Cortex of kidney (tissue), 1 donor: Measurements from ENCODE around the gene CD96.

Experiments
- DNase-seq: peaks from one replicate; lab custom pipeline; 2025; lab: John Stamatoyannopoulos, UW

Gene CD96

DNA sequence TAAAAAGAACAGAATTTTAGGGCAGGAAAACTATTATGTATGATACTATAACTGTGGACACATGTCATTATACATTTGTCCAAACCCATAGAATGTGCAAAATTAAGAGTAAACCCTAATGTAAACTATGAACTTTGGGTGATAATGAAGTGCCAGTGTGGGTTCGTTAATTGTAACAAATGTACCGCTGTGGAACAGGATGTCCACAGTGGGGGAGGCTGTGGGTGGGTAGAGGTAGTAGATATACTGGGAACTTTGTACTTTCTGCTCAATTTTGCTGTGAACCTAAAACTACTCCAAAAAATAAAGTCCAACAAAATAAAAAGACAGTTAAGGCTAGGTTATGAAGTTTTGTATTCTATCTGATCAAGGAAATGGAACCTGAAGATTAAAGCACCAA, 24.8 kb downstream of the CD96 start:
- DNase-seq: no peak

GRCh38 chr3:111568355-111568754, 26.4 kb downstream of the CD96 start:
- no peak for DNase-seq

GRCh38 chr3:111568911-111569310, 26.9 kb downstream of the CD96 start:
- DNase-seq: no peak

DNA sequence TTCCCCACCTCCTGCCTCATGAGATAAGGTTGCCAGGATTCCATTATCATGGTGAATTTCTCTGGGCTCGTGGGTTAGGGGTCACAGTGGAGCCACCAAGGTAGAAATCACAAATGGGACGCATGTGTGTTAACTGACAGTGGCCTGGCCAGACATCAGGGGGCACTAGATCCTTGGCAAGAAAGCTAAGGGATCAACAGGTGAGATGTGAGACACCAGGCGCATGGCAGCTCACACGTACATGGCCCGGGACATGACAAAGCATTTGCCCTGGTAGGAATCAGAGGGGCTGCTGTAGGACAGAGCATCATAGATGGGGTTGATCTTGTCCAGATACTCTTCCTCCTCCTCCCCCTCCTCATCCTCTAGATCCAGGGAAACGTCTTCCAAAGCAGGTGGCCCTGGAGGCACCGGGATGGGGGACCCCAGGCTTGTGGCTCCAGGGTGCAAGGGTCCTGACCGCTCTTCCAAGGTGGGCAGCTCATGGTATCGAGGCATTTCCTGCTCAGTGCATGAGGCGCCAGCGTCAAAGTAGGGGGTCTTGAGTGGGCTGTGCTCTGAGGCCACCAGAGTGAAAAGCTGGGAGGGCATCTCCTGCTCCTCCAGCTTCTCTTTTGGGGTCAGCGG, 28.5 kb downstream of the CD96 start:
- DNase-seq: no peak

- no peak for DNase-seq
Observed at GRCh38 chr3:111571282-111571681, 29.3 kb downstream of the CD96 start.

- no peak for DNase-seq
Observed at GRCh38 chr3:111571907-111572460, 30.0 kb downstream of the CD96 start.

DNA sequence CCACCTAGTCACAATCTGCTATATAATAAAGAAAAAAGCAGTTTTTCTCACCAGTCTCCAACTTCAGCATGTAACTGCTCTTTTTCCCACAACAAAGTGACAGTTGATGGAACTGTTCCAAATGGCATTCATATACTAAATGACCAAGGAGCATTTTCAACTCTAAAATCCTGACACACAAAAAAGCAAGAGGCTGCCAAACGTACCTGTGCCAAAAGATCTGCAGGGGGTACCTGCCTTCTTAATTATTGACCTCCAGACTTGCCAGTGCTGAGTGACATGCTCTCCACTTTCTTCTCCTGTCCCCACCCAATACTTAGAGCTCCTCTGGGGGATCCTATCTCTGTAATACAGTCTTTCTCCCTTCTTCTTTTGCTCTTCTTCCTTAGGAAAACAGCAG, 35.1 kb downstream of the CD96 start:
- no peak for DNase-seq

DNA sequence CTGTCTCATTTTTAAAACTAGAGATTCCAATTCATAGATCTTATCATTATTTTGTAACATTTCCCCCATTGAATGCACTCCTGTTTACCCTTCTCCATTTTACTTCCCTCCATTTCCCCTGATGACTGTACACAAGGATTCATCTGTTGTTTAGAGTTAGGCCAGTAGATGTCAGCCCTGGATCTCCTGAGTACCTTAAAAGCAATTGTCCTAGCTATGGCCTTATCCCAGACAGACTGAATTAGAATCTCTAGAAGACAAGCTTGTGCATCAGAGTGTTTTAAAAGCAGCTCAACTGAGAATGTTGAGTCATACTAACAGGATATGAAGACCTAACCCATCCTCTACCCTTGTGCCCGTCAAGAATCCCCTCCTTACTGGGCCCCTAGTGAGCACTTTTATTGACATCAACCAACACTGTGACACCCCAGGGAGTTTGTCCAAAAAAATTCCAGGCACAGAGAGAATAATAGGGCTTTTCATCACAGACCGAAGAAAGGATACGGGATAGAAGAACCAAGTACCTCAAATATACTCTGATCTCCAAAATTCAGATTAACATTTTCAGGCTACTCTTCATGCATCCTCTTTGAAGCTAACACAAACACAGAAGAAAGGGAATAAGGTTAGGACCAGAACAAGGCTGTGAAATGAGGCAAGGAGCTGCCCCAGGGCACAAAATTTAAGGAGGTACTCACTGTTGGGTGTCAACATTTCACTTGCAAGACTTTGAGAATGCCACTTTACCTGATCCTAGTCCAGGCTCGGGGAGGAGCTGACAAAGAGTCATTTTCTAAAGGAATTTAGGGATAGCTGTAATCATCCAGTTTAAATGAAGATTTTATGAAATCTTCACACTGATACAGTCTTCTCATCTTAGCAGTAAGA, 36.0 kb downstream of the CD96 start:
- no peak for DNase-seq

- no peak for DNase-seq
Observed at GRCh38 chr3:111578867-111579266, 36.9 kb downstream of the CD96 start.

DNA sequence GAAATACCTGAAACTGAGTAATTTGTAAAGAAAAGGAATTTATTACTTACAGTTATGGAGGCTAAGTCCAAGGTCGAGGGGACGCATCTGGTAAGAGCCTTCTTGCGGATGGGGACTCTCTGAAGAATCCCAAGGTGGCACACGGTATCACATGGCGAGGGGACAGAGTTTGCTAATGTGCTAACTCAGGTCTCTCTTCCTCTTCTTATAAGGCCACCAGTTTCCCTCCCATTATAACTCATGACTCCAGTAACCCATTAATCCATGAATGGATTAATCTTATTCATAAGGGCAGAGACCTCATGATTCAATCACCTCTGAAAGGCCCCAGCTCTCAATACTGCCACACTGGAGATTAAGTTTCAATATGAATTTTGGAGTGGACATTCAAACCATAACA, 37.5 kb downstream of the CD96 start:
- DNase-seq: no peak

- DNase-seq: no peak
Observed at GRCh38 chr3:111581403-111582119, 39.6 kb downstream of the CD96 start.

DNA sequence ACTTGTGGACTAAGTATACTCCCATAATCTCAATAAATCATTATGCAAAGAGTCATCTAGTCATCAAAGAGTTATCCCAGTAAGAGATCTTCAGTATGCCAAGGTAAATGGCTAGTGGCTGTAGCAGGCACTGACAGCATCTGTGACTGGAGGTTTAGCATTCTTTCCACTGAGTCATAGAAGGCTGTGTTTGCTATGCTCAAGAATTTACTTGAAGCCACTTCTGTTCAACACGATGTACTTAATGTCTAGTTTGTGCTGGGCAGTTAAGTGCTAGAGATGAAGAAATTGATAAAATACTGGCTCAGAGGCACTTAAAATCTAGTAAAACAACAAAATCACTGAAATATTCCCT, 40.1 kb downstream of the CD96 start:
- no peak for DNase-seq

GRCh38 chr3:111584744-111585143, 42.7 kb downstream of the CD96 start:
- DNase-seq: no peak

- no peak for DNase-seq
Observed at GRCh38 chr3:111585217-111585616, 43.2 kb downstream of the CD96 start.

DNA sequence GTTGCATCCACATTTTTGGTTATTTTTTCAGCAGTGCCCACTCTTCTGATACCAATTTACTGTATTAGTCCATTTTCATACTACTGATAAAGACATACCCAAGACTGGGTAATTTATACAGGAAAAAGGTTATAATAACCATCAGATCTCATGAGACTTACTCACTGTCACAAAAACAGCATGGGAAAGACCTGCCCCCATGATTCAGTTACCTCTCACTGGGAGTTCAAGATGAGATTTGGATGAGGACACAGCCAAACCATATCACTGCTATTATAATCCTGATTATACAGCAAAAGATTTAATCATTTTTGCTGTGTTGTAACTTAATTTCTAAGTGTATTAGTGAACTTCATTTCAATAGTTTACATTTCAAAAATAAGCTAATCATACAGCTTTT, 46.5 kb downstream of the CD96 start:
- DNase-seq: no peak

DNA sequence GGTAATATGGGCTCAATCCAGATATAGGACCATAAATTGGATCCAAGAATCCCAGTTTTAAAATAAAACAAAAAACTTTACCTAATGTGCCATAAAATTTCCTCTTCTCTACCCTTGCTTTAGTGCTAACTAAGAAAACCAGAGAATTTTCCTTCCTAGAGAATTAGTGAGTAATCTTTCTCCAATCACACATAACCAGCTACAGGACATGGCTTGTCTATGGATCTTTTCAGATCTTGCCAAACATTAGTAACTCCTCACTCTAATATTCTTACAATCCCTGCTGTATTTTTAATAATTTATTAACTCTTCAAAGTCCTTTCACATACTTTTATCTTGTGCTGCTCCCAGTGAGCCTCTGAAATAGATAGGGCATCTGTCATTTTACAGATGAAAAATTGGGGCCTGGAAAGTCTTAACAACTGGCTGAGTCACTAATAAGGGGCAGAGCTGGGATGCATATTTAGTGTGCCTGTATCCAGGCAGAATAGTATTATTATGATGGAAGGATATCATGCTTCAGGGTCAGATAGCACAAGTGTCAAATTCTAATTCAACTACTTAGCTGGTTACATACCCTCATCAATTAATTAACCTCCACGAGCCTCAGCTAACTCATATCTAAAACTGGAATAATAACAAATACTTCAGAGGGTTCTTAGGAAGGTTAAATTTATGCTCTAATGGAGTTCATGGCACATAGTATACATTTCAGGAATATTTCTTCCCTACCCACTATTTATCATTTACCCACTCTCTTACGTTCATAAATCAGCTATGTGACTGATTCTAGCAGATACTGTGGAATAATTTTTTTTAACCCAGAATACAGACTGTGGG, 47.5 kb downstream of the CD96 start:
- DNase-seq: no peak

DNA sequence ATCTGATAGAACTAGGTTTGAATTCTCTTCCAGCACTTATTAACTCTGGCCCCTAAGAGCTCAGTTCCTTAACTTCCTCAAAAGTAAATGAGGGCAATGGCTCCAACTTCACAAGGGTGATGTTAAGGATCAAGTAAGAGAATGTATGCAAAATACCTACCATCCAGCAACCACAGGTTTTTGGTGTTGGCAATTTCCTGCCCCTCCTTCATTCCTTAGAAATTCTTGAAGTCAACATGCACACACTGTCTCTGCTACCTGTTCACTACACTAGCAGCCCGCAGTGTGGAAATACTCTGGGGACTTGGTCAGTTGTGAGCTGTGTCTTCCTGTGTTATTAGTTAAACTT, 48.1 kb downstream of the CD96 start:
- no peak for DNase-seq

GRCh38 chr3:111591555-111591954, 49.6 kb downstream of the CD96 start:
- no peak for DNase-seq

- no peak for DNase-seq
Observed at GRCh38 chr3:111592143-111592542, 50.1 kb downstream of the CD96 start.

GRCh38 chr3:111592936-111593335, 50.9 kb downstream of the CD96 start:
- no peak for DNase-seq

GRCh38 chr3:111593666-111594065, 51.7 kb downstream of the CD96 start:
- DNase-seq: no peak

DNA sequence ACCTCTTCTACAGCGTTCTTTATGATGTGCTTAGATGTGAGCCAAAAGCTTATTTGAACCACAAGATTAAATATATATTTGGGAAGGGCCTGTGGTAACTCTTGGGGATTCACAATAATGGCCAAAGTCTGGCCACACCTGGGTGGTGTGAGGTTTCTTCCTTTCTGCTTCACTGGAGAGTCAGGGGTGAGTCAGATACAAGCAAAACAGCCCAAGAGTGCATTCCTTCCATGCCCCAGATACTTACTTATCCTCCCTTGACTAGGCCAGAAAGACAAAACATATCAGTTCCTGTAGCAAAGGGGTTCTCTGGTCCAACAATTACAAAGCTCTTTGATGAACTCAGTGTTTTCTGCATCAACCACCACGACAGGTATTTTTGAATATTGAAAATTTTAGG, 52.2 kb downstream of the CD96 start:
- DNase-seq: no peak
